Colon (tissue), 2 donors: ENCODE measurements around the gene RPS16.

Source experiments
- FAIRE-seq: peaks from 2 replicates; lab custom pipeline; 2012; peaks lifted over from hg19 to GRCh38; lab: Jason Lieb, UNC
- donor health status: control.
- donor health status: control.

The RPS16 gene

GRCh38 chr19:39388657-39389056 lies 47.1 kb downstream of the RPS16 start:
- no peak for FAIRE-seq

- no peak for FAIRE-seq
Observed at GRCh38 chr19:39386557-39386956, 49.2 kb downstream of the RPS16 start.

GRCh38 chr19:39385629-39386411 lies 49.9 kb downstream of the RPS16 start:
- FAIRE-seq = no peak

GRCh38 chr19:39384839-39385568 lies 50.7 kb downstream of the RPS16 start:
- FAIRE-seq = no peak
